Type B pancreatic cell (in vitro differentiated cells): ENCODE results near the gene MSH5. TPM values are rescaled to one million over a fixed set of nuclear protein-coding genes. Genes with fewer than 3 reads are reported as not detected.

Experiments
- DNase-seq: peaks from one replicate; pipeline ENCODE4 v3.0.0; 2021; ENCODE audit warnings: mixed read lengths; ENCODE audit not compliant: unreplicated experiment; ENCODE audit errors: extremely low spot score
- H3K27ac Mint-ChIP-seq: 2 replicates; pipeline ENCODE4 v1.8.0; 2021; ENCODE audit warnings: mild to moderate bottlenecking, mixed read lengths
- H3K27me3 Mint-ChIP-seq: 2 replicates; pipeline ENCODE4 v1.8.0; 2021; ENCODE audit warnings: mixed read lengths
- H3K36me3 Mint-ChIP-seq: 2 replicates; pipeline ENCODE4 v1.8.0; 2021; ENCODE audit warnings: mixed read lengths
- H3K4me1 Mint-ChIP-seq: one replicate; pipeline ENCODE4 v1.8.0; 2021; ENCODE audit warnings: mixed read lengths; ENCODE audit not compliant: unreplicated experiment
- H3K4me3 Mint-ChIP-seq: 2 replicates; pipeline ENCODE4 v1.8.0; 2021; ENCODE audit warnings: mild to moderate bottlenecking, mixed read lengths
- H3K9me3 Mint-ChIP-seq: 2 replicates; pipeline ENCODE4 v1.8.0; 2021; ENCODE audit warnings: mixed read lengths
- CTCF ChIP-seq: fragments of 200-600 bp; sonication (generic); conservative IDR thresholded peaks from 2 replicates; pipeline ENCODE4 v1.5.0; 2021; ENCODE audit warnings: antibody characterized with exemption, mild to moderate bottlenecking
- total RNA-seq: library from RNA; stranded (reverse); gene quantifications from 2 replicates; pipeline ENCODE4 v1.2.1, GENCODE V29; 2021; ENCODE audit warnings: low replicate concordance

MSH5 gene
- total RNA-seq, 1 donor from 2014 or later, result 46.7 TPM

- Mint-ChIP-seq H3K27me3 (no peaks in the 10 kb centered on the region), H3K36me3 (no peaks in the 10 kb centered on the region), H3K4me3 (peak overlapping the region; percentile 67), H3K9me3 (peaks cover 5% of the 10 kb centered on the region), H3K4me1 (peaks cover 23% of the 10 kb centered on the region), H3K27ac (peak overlapping the region; percentile 90)
- no peak for DNase-seq
- no peak for TF ChIP-seq CTCF
Observed at GRCh38 chr6:31720196-31720770, 19.5 kb upstream of the MSH5 start.

- Mint-ChIP-seq H3K27me3 (no peaks in the 10 kb centered on the region), H3K27ac (peak within 1 kb of the TSS; percentile 90), H3K36me3 (peaks cover 10% of the 10 kb centered on the region), H3K9me3 (peaks cover 5% of the 10 kb centered on the region), H3K4me1 (peaks cover 29% of the 10 kb centered on the region), H3K4me3 (peak within 1 kb of the TSS; percentile 67)
- no peak for TF ChIP-seq CTCF
- no peak for DNase-seq
Observed at GRCh38 chr6:31721351-31722020, 18.3 kb upstream of the MSH5 start, which contains the start of gene LY6G6C. Gene LY6G6C (minus strand): TSS chr6:31721746. CDS start chr6:31721679, 67 bp downstream.

GRCh38 chr6:31722173-31722572, 17.6 kb upstream of the MSH5 start:
- DNase-seq, result no peak
- H3K4me3 Mint-ChIP-seq, result no peak overlapping the region
- H3K9me3 Mint-ChIP-seq, result peaks cover 5% of the 10 kb centered on the region
- TF ChIP-seq CTCF, result no peak
- no peaks in the 10 kb centered on the region for H3K27me3 Mint-ChIP-seq
- H3K4me1 Mint-ChIP-seq, result peaks cover 34% of the 10 kb centered on the region
- H3K27ac Mint-ChIP-seq, result no peak overlapping the region
- H3K36me3 Mint-ChIP-seq, result peaks cover 17% of the 10 kb centered on the region

- H3K4me3 Mint-ChIP-seq, result no peak within 1 kb of the TSS
- no peak for DNase-seq
- H3K36me3 Mint-ChIP-seq, result peaks cover 21% of the 10 kb centered on the region
- no peaks in the 10 kb centered on the region for H3K27me3 Mint-ChIP-seq
- H3K27ac Mint-ChIP-seq, result peak within 1 kb of the TSS; percentile 13
- no peak for TF ChIP-seq CTCF
- peaks cover 5% of the 10 kb centered on the region for H3K9me3 Mint-ChIP-seq
- H3K4me1 Mint-ChIP-seq, result peaks cover 21% of the 10 kb centered on the region
Observed at GRCh38 chr6:31723245-31723979, 16.4 kb upstream of the MSH5 start, which contains the start of gene MPIG6B. Gene MPIG6B (plus strand): TSS chr6:31723373. CDS start chr6:31723384, 11 bp downstream.

- Mint-ChIP-seq H3K4me1 (peaks cover 16% of the 10 kb centered on the region), H3K36me3 (peaks cover 21% of the 10 kb centered on the region), H3K27me3 (no peaks in the 10 kb centered on the region), H3K27ac (peak overlapping the region; percentile 13), H3K4me3 (no peak overlapping the region), H3K9me3 (peaks cover 5% of the 10 kb centered on the region)
- TF ChIP-seq CTCF, result no peak
- no peak for DNase-seq
Observed at GRCh38 chr6:31723980-31724691, 15.7 kb upstream of the MSH5 start.
